ENCODE measurements around the gene ORC4. TPM values are rescaled to one million over a fixed set of nuclear protein-coding genes. Genes with fewer than 3 reads are reported as not detected.

The ORC4 gene
- 9.7 and 35.4 TPM in 2 replicates for total RNA-seq

DNA sequence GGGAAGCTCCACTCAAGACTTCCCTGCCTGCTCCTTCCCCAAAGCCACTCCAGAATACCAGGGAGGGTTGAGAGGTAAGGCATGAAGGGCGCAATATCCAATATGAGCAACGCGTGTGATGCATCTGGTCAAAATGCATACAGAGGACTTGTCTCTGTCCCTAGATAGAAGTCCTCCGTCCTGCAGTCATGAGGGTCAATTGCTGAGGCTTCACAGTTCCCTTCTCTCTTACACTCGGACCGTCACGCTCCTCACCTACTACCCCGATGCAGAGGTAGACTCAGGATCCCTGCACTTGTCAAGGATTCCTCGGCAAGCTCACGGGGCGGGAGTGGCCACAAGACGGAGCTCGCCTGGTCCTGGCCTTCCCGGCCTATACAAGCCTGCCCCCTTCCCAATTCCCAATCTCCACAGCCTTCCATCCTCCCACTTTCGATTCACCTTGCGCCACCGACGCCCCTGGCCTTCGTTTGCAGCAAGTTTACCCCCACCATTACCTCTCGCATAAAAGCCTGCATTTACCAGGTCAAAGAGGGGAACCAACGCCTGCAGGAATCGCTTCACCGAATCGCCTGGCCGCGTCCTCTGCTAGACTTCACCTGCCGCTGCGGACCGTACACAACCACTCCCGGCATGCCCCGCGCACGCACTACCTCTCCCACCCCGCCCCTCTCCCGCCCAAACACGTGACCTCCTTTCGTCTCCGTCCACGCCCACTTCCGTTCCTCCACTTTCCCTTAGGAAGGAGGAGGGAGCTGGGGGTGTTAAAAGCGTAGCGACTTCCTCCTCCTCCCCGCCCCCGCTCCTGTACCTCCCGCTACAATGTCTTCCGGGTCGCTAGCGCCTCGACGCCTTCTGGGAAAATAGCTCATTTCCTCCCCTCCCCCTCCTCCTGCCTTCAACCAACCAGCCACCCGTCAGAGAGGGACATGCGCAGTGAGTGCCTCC lies at the start of gene ORC4:
ORC4 (minus strand) TSS at position 627 of the 948 bp plus-strand sequence. CDS start 44,779 bp downstream, outside the sequence.

GRCh38 chr2:148021059-148021861 lies 723 bp upstream of the ORC4 start, which contains the start of gene MBD5:
MBD5 (plus strand) TSS chr2:148021091.

Other genes with a start within 250 kb of the ORC4 start
- gene ACVR2A, start 175.7 kb downstream of the ORC4 start, total RNA-seq: 4.5 and 6.9 TPM in 2 replicates
- gene MBD5, start 354 bp upstream of the ORC4 start, total RNA-seq: 5.5 and 26.6 TPM in 2 replicates

Measured in bladder microvascular endothelial cell (primary cell).